ENCODE data around the gene ZCCHC18. TPM values are rescaled to one million over a fixed set of nuclear protein-coding genes. Genes with fewer than 3 reads are reported as not detected.

The ZCCHC18 gene
- total RNA-seq, 4 donors from 2014 or later, result 1.0 to 2.0 (median 1.5) TPM

DNA sequence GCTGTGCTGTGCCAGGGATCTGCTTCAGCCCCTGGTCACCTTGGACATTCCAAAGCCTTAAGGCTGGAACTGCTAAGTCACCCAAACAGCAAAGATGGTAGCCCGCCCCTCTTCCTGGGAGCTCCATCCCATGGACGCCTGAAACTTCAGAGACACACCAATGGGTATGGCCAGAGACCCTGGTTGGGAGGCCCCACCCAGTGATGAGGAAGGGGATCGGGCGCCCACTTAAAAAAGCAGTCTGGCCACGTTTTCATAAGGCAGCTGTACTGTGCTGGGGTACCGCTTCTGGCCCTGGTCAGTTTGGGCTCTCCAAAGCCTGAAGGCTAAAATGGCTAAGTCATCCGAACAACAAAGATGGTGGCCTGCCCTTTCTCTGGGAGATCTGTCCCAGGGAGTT lies 26.8 kb upstream of the ZCCHC18 start:
- ATAC-seq, result no peak
- Histone ChIP-seq H3K27ac (no peak overlapping the region), H3K36me3 (no peaks in the 10 kb centered on the region), H3K4me1 (no peaks in the 10 kb centered on the region), H3K27me3 (no peaks in the 10 kb centered on the region), H3K9me3 (no peaks in the 10 kb centered on the region), H3K4me3 (no peak overlapping the region)
- WGBS, 2 donors (ENCODE audit: low coverage in 1 of 2), result no CpG with 5 or more reads among the region's 7 CpGs
- TF ChIP-seq EP300 (IDR thresholded peaks at IDR 0.05) (no peak), POLR2A (IDR thresholded peaks at IDR 0.05) (no peak)

DNA sequence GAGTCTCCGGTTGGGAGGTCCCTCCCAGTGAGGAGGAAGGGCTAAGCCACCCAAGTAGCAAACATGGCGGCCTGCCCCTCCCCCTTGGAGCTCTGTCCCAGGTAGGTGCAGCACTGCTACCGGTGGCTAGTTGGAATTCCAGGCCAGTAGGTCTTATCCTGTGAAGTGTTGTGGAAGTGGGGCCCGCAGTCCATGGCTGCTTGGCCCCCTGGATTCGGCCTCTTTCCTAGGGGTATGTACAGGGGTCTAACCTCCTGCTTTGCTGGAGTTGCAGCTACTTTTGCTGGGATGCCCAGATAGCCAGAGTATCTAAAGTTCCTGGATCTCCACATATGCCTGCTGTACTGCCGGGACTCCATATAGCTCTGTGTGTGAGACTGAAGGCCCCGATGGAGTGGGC lies 26.4 kb upstream of the ZCCHC18 start:
- Histone ChIP-seq H3K27ac (no peak overlapping the region), H3K36me3 (no peaks in the 10 kb centered on the region), H3K4me1 (no peaks in the 10 kb centered on the region), H3K27me3 (no peaks in the 10 kb centered on the region), H3K4me3 (no peak overlapping the region), H3K9me3 (no peaks in the 10 kb centered on the region)
- no CpG with 5 or more reads among the region's 7 CpGs for WGBS, 2 donors (ENCODE audit: low coverage in 1 of 2)
- no peak for ATAC-seq
- TF ChIP-seq, protein P1, sequence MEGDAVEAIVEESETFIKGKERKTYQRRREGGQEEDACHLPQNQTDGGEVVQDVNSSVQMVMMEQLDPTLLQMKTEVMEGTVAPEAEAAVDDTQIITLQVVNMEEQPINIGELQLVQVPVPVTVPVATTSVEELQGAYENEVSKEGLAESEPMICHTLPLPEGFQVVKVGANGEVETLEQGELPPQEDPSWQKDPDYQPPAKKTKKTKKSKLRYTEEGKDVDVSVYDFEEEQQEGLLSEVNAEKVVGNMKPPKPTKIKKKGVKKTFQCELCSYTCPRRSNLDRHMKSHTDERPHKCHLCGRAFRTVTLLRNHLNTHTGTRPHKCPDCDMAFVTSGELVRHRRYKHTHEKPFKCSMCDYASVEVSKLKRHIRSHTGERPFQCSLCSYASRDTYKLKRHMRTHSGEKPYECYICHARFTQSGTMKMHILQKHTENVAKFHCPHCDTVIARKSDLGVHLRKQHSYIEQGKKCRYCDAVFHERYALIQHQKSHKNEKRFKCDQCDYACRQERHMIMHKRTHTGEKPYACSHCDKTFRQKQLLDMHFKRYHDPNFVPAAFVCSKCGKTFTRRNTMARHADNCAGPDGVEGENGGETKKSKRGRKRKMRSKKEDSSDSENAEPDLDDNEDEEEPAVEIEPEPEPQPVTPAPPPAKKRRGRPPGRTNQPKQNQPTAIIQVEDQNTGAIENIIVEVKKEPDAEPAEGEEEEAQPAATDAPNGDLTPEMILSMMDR (IDR thresholded peaks at IDR 0.05), result no peak
- no peak for TF ChIP-seq POLR2AphosphoS5 (IDR thresholded peaks at IDR 0.05)
- TF ChIP-seq POLR2A (IDR thresholded peaks at IDR 0.05), result no peak
- TF ChIP-seq EP300 (IDR thresholded peaks at IDR 0.05), result no peak

DNA sequence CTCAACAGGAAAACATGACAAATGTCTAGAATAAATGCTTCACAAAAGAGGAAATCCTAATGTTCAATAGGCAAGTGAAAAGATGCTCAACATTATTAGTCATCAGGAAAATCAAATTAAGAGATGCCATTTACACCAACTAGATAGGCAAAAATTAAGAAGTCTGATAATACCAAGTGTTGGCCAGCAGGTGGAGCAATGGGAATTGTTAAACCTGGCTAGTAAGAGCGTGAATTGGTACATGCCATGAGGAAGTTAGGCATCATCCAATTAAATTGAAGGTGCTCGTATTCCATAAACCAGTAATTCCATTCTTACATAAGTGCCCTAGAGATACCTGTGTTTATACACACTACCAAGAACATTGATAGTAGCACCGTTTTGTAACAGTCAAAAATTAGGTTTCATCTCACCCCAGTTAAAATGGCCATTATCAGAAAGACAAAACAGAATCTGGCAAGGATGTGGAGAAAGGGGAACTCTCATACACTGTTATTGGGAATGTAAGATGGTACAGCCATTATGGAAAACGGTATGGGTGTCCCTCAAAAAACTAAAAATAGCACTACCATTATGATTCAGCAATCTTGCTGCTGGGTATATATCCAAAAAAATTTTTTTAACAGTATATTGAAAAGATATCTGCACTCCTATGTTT lies 14.0 kb upstream of the ZCCHC18 start:
- Histone ChIP-seq H3K9me3 (no peaks in the 10 kb centered on the region), H3K27ac (no peak overlapping the region), H3K36me3 (no peaks in the 10 kb centered on the region), H3K4me3 (no peak overlapping the region), H3K27me3 (no peaks in the 10 kb centered on the region), H3K4me1 (no peaks in the 10 kb centered on the region)
- TF ChIP-seq POLR2AphosphoS5 (IDR thresholded peaks at IDR 0.05) (no peak), EP300 (IDR thresholded peaks at IDR 0.05) (no peak)
- TF ChIP-seq, protein P1 (IDR thresholded peaks at IDR 0.05), result peak; percentile 21 to 72 (median 64)
- 0% methylated on average over 4 of the region's 4 CpGs for WGBS, 2 donors (ENCODE audit: low coverage in 1 of 2)
- ATAC-seq, result no peak

DNA sequence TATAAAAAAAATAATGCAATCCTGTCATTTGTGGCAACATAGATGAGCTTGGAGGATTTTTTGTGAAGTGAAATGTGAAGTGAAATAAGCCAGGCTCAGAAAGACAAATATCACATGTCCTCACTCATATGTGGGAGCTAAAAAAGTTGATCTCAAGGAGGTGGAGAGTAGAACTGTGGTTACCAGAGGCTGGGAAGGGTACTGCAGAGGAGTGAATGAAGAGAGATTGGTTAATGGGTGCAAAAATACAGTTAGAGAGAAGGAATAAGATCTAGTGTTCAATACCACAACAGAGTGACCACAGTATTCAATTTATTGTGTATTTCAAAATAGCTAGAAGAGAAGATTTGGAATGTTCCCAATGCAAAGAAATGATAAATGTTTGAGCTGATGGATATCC lies 13.4 kb upstream of the ZCCHC18 start:
- Histone ChIP-seq H3K4me1 (no peaks in the 10 kb centered on the region), H3K27me3 (no peaks in the 10 kb centered on the region), H3K9me3 (no peaks in the 10 kb centered on the region), H3K4me3 (no peak overlapping the region), H3K36me3 (no peaks in the 10 kb centered on the region), H3K27ac (no peak overlapping the region)
- TF ChIP-seq EP300 (IDR thresholded peaks at IDR 0.05) (no peak), POLR2AphosphoS5 (IDR thresholded peaks at IDR 0.05) (no peak), POLR2A (IDR thresholded peaks at IDR 0.05) (no peak)
- TF ChIP-seq, protein P1 (IDR thresholded peaks at IDR 0.05), result no peak
- ATAC-seq, result no peak

DNA sequence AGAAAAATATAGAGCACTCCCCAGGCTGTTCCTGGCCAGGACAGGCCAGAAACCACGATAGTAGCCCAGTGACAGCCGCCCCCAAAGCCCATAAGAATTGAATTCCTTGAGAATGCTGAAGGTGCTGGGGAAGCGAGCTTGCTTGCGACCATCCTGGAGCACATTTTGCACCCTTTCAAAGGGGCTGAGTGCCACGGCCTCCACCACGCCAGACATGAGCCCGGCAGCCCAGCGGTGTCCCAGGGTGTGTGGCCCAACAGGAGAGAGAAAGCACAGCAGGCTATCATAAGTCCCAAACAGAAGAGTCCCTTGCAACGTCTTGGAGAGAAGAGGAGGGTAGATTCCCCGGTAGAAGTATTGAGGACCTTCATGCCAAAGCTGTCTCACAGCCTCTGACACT lies 7.6 kb upstream of the ZCCHC18 start:
- Histone ChIP-seq H3K27me3 (no peaks in the 10 kb centered on the region), H3K36me3 (no peaks in the 10 kb centered on the region), H3K27ac (no peak overlapping the region), H3K4me3 (no peak overlapping the region), H3K9me3 (no peaks in the 10 kb centered on the region), H3K4me1 (no peaks in the 10 kb centered on the region)
- WGBS, 2 donors (ENCODE audit: low coverage in 1 of 2), result 88 to 100% methylated on average over 1 to 3 of the region's 10 CpGs
- TF ChIP-seq POLR2AphosphoS5 (IDR thresholded peaks at IDR 0.05) (no peak), POLR2A (IDR thresholded peaks at IDR 0.05) (no peak), EP300 (IDR thresholded peaks at IDR 0.05) (no peak)
- TF ChIP-seq, protein P1 (IDR thresholded peaks at IDR 0.05), result no peak
- no peak for ATAC-seq
